Ramos (cell line): Measurements from ENCODE around the gene TRIM77.
"Not testable (repeated sequence)": the region's sequence is repeated elsewhere in the genome, so short reads cannot be mapped to it uniquely, and the experiment has no call there.

ENCODE experiments used
- in situ Hi-C: fragments of 300-500 bp; cut with MboI; formaldehyde crosslinking; loops from one replicate; pipeline ENCODE4 v1.14.3; 2022; ENCODE audit warnings: low sequenced_read_pairs; ENCODE audit not compliant: unreplicated experiment

Gene TRIM77

GRCh38 chr11:89709999-89710398, at the start of gene TRIM77:
Gene TRIM77 (plus strand): TSS chr11:89710299. CDS start chr11:89710299, 0 bp downstream.
- in situ Hi-C loops: not testable (repeated sequence)

DNA sequence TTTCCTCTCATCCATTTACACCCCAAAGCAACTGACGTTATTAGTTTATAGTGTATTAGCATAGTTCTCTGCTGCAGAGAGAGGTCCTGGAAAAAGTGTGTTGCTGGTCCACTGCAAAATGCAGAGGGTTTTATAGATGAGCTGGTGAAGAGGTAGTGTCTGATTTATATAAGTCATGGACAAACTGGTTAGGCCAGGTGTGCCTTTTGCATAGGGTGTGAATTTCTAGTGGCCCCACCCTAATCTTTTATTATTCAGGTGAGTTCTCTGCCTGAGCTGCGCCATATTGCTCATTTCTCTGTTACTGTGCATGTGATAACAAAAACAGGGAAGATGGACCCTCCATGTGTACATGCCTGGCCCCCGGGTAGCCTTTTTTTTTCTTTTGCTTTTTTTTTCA, 43.1 kb upstream of the TRIM77 start:
- in situ Hi-C loops: no loop called here

GRCh38 chr11:89668158-89668557, 41.9 kb upstream of the TRIM77 start:
- in situ Hi-C loops: not testable (repeated sequence)

DNA sequence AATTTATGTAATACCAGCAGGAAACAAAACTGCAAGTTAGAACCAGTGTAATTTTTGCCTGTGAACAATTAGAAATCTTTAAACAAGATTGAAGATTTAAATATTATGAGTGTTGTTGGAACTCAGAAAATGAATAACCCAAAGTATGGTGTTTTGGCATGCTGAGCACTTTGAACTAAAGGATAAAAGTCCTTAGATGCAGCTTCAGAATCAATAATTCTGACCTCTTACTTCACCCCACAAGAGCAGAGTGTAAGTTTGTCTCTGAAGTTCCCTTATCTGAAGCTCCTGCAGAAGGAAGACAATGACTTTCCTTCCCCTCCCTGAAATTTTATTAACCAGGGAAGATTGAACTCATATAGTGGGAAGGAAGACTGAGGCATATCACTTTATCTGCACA, 40.5 kb upstream of the TRIM77 start:
- in situ Hi-C loops: not testable (repeated sequence)

- in situ Hi-C loops: not testable (repeated sequence)
Measured at GRCh38 chr11:89669993-89670669, 40.0 kb upstream of the TRIM77 start.

DNA sequence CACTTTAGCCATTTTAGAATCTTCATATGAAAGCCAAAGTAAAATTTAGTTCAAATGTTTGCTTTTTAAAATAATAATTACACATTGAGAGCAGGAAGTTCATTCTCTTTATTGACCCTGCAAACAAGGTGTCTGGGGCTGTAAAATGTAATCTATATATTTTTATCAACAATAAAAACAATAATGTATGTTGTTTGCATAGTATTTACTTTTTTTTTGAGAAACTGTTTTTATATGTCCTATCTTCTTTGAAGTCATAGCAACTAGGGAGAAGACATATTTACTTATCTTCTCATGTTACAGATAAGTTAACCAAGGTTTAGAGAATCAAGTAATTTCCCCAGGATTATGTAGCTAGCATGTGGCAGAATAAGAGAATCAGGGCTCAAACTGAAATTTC, 37.6 kb upstream of the TRIM77 start:
- in situ Hi-C loops: not testable (repeated sequence)

- in situ Hi-C loops: not testable (repeated sequence)
Measured at GRCh38 chr11:89673380-89673779, 36.7 kb upstream of the TRIM77 start.

DNA sequence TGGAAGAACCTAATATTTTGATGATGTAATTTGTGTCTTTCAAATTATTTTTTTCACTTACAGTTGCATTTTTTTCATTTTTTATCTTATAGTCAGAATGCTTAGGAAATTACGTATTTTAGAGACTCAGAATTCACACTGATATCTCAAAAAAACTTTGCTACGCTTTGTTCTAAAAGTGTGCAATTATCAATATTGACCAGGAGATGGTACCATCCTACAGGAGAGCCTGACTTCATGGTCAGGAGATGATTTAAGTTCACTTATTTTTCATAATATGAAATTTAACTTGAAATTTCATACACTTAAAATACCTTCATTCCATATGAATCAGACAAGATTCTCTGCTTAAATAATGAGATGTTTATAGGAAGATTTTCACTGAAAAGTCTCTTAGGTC, 34.7 kb upstream of the TRIM77 start:
- in situ Hi-C loops: not testable (repeated sequence)

GRCh38 chr11:89675948-89676347, 34.2 kb upstream of the TRIM77 start:
- in situ Hi-C loops: not testable (repeated sequence)

DNA sequence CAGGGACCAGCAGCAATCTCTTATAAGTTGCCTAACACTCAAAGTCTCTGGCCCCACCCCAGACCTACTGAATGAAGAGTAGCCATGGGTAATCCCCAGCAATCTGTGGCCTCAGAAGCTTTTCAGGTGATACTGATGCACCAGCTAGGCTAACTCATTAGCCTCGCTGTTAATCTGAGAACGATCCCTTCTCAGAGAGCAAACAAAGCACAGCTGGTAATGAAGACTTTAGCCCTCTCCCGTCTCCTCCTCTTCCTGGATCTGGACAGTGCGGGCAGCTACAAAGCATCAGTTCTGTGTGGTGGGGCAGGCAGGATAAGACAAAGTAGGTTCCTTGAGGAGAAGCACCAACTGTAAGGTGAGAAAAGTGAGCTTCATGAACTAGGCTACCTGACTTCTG, 3.0 kb upstream of the TRIM77 start:
- in situ Hi-C loops: not testable (repeated sequence)

GRCh38 chr11:89724866-89725498, 14.9 kb downstream of the TRIM77 start:
- in situ Hi-C loops: not testable (repeated sequence)

DNA sequence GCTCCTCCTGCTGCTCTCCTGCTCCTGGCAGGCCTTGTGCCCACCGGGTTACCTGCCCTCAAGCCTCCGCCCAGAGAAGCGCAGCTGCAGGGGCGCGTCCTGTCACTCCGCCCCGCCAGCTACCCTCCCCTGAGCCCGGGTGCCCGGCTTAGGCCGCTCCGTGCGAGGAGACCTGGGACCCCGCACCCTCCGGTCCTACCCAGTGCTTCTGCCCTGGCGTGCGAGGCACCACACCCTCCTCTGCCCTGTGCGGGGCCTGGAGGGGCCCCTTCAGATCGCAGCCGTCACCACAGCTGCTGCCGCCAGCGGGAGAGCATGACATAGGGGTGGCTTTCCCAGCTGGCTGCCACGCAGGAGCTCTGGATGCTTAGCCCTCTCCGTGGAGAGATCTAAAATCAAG, 20.1 kb downstream of the TRIM77 start:
- in situ Hi-C loops: not testable (repeated sequence)

- in situ Hi-C loops: no loop called here
Measured at GRCh38 chr11:89736566-89736965, 26.5 kb downstream of the TRIM77 start.

GRCh38 chr11:89737116-89737515, 27.0 kb downstream of the TRIM77 start:
- in situ Hi-C loops: no loop called here

GRCh38 chr11:89741406-89741805, 31.3 kb downstream of the TRIM77 start:
- in situ Hi-C loops: not testable (repeated sequence)

DNA sequence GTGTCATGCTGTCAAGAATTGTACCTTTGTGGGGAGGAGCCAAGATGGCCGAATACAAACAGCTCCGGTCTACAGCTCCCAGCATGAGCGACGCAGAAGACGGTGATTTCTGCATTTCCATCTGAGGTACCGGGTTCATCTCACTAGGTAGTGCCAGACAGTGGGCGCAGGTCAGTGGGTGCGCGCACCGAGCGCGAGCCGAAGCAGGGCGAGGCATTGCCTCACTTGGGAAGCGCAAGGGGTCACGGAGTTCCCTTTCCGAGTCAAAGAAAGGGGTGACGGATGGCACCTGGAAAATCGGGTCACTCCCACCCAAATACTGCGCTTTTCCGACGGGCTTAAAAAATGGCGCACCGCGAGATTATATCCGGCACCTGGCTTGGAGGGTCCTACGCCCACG, 34.1 kb downstream of the TRIM77 start:
- in situ Hi-C loops: not testable (repeated sequence)

DNA sequence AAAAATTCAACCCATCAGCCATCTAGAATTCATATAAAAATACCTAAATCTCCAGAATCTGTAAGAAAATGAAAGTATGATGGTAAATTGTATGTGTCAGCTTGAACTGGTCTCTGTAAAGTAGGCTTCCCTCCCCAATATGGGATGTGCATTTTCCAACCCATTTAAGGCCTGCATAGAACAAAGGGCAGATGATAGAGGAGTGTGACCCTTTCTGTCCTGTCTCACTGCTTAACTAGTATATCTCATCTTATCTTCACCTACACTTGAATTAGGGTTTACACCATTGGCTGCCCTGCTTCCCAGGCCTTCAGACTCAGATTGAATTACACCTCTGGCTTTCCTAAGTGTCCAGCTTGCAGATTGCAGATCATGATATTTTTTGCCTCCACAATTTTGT, 40.7 kb downstream of the TRIM77 start:
- in situ Hi-C loops: not testable (repeated sequence)
